Mucosa of descending colon (tissue), 3 donors: ENCODE measurements around the gene NRL. TPM values are rescaled to one million over a fixed set of nuclear protein-coding genes. Genes with fewer than 3 reads are reported as not detected.

Experiments used
- ATAC-seq: fragments of 200-7000 bp; cut with Tn5 transposase; one replicate; pipeline ENCODE4 v1.9.1; 2020; ENCODE audit warnings: mild to moderate bottlenecking, moderate library complexity
- DNase-seq, 3 donors: peaks; one replicate each; pipeline ENCODE4 v3.0.0-alpha.2; 2020
- H3K36me3 ChIP-seq: fragments of 200-600 bp; one replicate; pipeline ENCODE4 v1.8.0; 2021; ENCODE audit warnings: low read depth, mild to moderate bottlenecking
- H3K4me1 ChIP-seq: fragments of 200-600 bp; one replicate; pipeline ENCODE4 v1.8.0; 2021; ENCODE audit warnings: low read depth, mild to moderate bottlenecking
- H3K4me3 ChIP-seq: fragments of 200-600 bp; one replicate; pipeline ENCODE4 v1.8.0; 2021; ENCODE audit warnings: mild to moderate bottlenecking
- H3K9me3 ChIP-seq: fragments of 200-600 bp; one replicate; pipeline ENCODE4 v1.8.0; 2021; ENCODE audit warnings: mild to moderate bottlenecking
- intact Hi-C, 2 donors: fragments of 100-400 bp; cut with DNase I in 1 of 2; cut with micrococcal nuclease in 1 of 2; formaldehyde crosslinking; loops; one replicate each; pipeline versions ENCODE4 v1.11.0 to v1.11.1; 2022; cut with DNase I, micrococcal nuclease
- total RNA-seq, 3 donors: library from RNA; stranded (reverse); fragmentation: NEBNext Ultra II Directional in 2 of 3; extraction: Animal tissue kit (Norgen Biotek cat#: 25700) in 2 of 3; gene quantifications; one replicate each; pipeline versions ENCODE4 v1.2.1 to v1.2.4, GENCODE V29; 2021 to 2023
- TF ChIP-seq, protein P1 (sequence below): fragments of 200-600 bp; IDR thresholded peaks from one replicate; pipeline ENCODE4 v1.8.0; 2022; ENCODE audit warnings: antibody characterized with exemption, mild to moderate bottlenecking
- donor health status: DM: no; HTN: no; CAD: no; lungs with moderate emphysema.
- donor health status: DM: no; HTN: no; CAD: no.
- donor health status: DM: no; HTN: yes; CAD: no.

Gene NRL
- total RNA-seq, 3 donors from 2014 or later = 2.3 to 4.5 (median 2.8) TPM

DNA sequence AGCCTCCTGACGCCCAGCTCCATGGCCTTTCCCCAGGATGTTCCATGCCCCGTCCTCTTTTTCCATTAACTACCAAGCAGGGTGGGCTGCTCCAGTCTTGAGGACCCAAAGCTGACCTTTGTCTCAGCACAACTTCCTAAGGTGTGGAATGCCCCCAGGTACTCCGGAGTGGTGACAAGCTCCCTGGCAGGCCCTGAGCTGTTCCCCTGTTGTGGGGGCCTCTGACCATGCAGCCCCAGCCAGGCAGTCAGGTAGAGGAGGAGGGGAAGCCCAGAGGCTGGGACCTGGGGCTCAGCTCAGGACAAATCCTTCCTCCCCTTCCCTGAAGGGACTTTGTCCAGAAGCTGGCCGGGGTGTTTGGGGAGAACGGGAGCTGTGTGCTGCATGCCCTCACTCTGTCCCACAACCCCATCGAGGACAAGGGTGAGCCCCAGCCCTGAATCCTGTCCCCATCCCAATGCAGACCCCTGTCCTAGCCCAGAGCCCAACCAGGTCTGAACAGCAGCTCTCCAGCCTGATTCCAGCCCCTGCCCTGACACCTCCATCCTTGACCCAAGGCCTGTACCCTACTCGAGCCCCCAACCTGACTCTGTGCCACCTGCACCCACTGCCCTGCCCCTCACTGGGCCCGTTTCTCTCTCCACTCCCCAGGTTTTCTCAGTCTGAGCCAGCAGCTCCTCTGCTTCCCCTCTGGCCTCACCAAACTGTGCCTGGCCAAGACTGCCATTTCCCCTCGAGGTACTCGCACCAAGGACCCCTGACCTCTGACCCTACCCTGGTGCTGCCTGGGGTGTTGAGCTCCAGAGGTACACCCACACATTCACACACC, 58.6 kb downstream of the NRL start:
- intact Hi-C loops = loop anchor here in 1 of 2 donors (10.0 kb wide), 1 partner anchor 49 kb away; no protein-coding TSS in a partner anchor
- Histone ChIP-seq H3K9me3 (no peaks in the 10 kb centered on the region), H3K4me1 (peaks cover 11% of the 10 kb centered on the region), H3K4me3 (no peak overlapping the region), H3K36me3 (no peaks in the 10 kb centered on the region)
- peak in 1 of 3 donors; percentile 16 for DNase-seq
- no peak for ATAC-seq
- TF ChIP-seq, protein P1, sequence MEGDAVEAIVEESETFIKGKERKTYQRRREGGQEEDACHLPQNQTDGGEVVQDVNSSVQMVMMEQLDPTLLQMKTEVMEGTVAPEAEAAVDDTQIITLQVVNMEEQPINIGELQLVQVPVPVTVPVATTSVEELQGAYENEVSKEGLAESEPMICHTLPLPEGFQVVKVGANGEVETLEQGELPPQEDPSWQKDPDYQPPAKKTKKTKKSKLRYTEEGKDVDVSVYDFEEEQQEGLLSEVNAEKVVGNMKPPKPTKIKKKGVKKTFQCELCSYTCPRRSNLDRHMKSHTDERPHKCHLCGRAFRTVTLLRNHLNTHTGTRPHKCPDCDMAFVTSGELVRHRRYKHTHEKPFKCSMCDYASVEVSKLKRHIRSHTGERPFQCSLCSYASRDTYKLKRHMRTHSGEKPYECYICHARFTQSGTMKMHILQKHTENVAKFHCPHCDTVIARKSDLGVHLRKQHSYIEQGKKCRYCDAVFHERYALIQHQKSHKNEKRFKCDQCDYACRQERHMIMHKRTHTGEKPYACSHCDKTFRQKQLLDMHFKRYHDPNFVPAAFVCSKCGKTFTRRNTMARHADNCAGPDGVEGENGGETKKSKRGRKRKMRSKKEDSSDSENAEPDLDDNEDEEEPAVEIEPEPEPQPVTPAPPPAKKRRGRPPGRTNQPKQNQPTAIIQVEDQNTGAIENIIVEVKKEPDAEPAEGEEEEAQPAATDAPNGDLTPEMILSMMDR = no peak

DNA sequence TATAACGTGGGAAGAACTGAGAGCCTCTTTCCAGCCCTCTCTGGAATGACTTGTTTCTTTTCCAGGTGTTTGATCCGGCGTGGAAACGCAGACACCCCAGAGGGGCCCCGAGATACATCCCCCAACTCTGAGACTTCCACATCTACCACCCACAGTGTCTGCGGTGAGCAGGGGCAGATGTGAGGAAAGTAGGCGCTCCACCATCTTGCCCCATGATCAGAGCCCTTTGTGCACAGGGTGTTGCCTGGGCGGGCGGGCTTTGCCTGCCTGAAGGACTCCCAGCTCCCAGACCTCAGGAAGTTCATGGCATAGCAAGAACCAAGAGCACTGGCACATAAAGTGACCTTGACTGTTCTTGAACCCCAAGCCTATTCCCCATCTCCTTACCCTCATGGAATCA, 60.1 kb downstream of the NRL start:
- no peaks in the 10 kb centered on the region for H3K9me3 ChIP-seq
- no peak overlapping the region for H3K4me3 ChIP-seq
- H3K4me1 ChIP-seq = peaks cover 11% of the 10 kb centered on the region
- no peaks in the 10 kb centered on the region for H3K36me3 ChIP-seq
- DNase-seq = no peak
- no peak for ATAC-seq
- TF ChIP-seq, protein P1 = no peak
- intact Hi-C loops = loop anchor here in 1 of 2 donors (10.0 kb wide), 1 partner anchor 50 kb away; no protein-coding TSS in a partner anchor

DNA sequence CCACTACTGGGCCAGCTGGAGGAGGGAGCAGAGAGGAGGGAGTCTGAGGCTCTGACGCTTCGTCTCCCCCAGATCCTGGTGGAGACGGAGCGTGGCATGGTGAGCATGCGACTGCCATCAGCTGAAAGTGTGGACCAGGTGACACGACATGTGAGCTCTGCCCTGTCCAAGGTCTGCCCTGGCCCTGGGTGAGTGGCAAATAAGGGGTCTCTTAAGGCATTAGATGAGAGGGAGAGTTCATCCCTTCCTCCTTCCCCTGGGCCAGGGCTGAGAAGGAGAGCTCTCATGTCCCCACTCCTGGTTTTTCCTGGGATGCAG, 60.5 kb downstream of the NRL start:
- peaks cover 11% of the 10 kb centered on the region for H3K4me1 ChIP-seq
- no peaks in the 10 kb centered on the region for H3K36me3 ChIP-seq
- ATAC-seq (no peak), DNase-seq (no peak)
- TF ChIP-seq, protein P1 = no peak
- H3K9me3 ChIP-seq = no peaks in the 10 kb centered on the region
- intact Hi-C loops = loop anchor here in 1 of 2 donors (10.0 kb wide), 1 partner anchor 51 kb away; no protein-coding TSS in a partner anchor
- H3K4me3 ChIP-seq = no peak overlapping the region

DNA sequence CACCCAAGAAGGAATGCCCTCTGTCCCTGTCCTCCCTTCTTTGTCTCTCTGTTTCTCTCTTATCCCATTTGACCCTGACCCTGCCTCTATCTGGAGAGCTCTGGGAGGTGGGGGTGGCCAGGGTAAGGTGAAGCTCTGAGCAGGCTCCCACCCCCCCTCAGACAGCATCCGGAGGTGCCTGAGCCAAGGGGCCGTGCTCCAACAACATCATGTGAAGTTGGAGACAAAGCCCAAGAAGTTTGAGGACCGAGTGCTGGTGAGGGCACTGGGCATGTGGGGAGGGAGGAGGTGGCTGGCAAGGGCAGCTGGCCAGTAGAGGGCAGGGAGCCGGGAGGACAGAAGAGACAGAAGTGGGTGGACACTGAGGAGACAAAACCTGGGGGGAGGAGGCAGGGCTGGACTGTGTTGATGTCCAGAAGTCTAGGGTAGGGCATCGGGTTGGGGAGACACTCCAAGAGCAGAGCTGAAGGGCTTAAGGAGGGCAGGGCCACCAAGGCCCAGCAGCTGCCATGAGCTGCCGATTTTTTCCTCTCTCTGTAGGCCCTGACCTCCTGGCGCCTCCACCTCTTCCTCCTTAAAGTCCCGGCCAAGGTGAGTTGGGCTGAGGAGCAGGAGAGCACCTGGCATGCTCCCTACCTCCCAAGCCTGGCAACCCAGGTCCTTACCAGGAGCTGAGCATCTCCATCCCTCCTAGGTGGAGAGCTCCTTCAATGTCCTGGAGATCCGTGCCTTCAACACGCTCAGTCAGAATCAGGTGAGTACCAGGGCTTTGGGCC, 61.0 kb downstream of the NRL start:
- intact Hi-C loops = loop anchor here in 1 of 2 donors (10.0 kb wide), 1 partner anchor 51 kb away; no protein-coding TSS in a partner anchor
- no peak overlapping the region for H3K4me3 ChIP-seq
- DNase-seq = peak in 1 of 3 donors; percentile 22
- TF ChIP-seq, protein P1 = no peak
- H3K9me3 ChIP-seq = no peaks in the 10 kb centered on the region
- no peaks in the 10 kb centered on the region for H3K36me3 ChIP-seq
- no peak for ATAC-seq
- peaks cover 11% of the 10 kb centered on the region for H3K4me1 ChIP-seq

DNA sequence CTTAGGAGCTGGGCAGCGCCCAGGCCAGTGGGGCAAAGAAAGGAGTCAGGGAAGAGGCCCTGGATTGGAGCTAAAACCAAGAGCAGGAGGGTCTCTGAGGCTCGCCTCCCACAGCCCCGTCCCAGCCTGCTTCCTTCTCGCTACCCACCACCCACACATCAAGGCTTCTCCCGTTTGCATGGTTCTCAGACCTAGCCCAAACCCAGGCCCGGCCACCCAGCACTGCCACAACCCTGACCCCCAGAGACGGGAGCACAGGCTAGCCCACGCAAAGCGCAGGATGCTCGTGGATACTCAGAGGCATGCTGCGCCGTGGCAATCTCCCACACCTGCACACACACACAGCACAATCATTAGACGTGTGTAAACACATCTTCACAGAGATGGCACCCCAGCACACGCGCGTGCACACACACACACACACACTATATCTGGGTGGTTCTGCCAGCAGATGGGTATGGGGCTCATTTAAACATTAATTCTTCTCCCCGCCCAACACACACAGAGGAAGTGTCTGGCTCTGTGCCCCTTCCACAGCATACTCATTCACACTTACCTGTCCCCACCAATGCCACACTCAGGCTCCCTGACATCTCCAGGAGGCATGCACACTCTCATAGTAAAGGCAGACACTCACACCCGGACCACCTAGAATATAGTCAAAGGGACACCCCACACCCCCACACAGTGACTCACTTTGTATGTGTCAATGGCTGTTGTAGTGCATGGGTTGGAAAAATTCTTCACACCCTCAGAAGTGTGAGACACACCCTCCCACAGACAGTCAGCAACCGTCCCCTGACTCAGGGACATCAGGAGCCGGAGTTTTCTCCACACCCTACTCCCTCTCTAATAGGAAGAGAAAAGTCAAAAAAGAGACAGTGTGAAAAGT, 61.8 kb downstream of the NRL start:
- peak in 1 of 3 donors; percentile 14 for DNase-seq
- no peaks in the 10 kb centered on the region for H3K36me3 ChIP-seq
- TF ChIP-seq, protein P1 = no peak
- H3K9me3 ChIP-seq = no peaks in the 10 kb centered on the region
- no peak overlapping the region for H3K4me3 ChIP-seq
- no peak for ATAC-seq
- peaks cover 9% of the 10 kb centered on the region for H3K4me1 ChIP-seq
- intact Hi-C loops = loop anchor here in 1 of 2 donors (10.0 kb wide), 1 partner anchor 52 kb away; no protein-coding TSS in a partner anchor
